Measurements from ENCODE around the gene GLT1D1. TPM values are rescaled to one million over a fixed set of nuclear protein-coding genes. Genes with fewer than 3 reads are reported as not detected.
A peak's percentile ranks its signal among the peaks of the same experiment; 100 is the strongest.

GLT1D1 gene
- total and polyA plus RNA-seq, 2 of the 8 experiments (the other 6 are each of a cell fraction or from before 2014, with no cell fraction given): 1.5 to 3.6 TPM

GRCh38 chr12:128980623-128981022, 127.3 kb downstream of the GLT1D1 start:
- Histone ChIP-seq H3K4me2 (ENCODE audit: insufficient read depth in 1 of 2, low read depth in 2 of 2, low read length in 2 of 2) (no peak overlapping the region), H4K8ac (ENCODE audit: extremely low read depth, insufficient read depth, low read length) (no peak overlapping the region; the same call in 1 of the 2 replicates), H2BK5ac (ENCODE audit: low read depth, low read length) (no peak overlapping the region), H3K56ac (replicated peaks; ENCODE audit: insufficient read length, low read depth, low read length) (no peak overlapping the region), H3K4me3 (ENCODE audit: extremely low read depth in 1 of 4, insufficient read depth in 2 of 4, low read depth in 3 of 4, low read length in 4 of 4) (no peak overlapping the region), H4K91ac (replicated peaks; ENCODE audit: insufficient read length, low read length) (no peak overlapping the region), H3K18ac (ENCODE audit: extremely low read depth, low read length) (peak overlapping the region; percentile 24; the same call in 1 of the 2 replicates), H3K9ac (replicated peaks in 1 of 4; ENCODE audit: extremely low read depth in 1 of 4, low read depth in 3 of 4, low read length in 3 of 4) (no peak overlapping the region), H3K4ac (replicated peaks; ENCODE audit: insufficient read length, low read depth, low read length) (no peak overlapping the region), H3K4me1 (replicated peaks in 1 of 4; ENCODE audit: control insufficient read depth in 3 of 4, insufficient read depth in 4 of 4, low read length in 3 of 4) (peaks cover 2 to 16% (median 7%) of the 10 kb centered on the region in 4 experiments; a peak in 5 of 7 replicates), H3K27ac (ENCODE audit: low read depth, low read length) (no peak overlapping the region), H3K23ac (ENCODE audit: insufficient read length) (no peak overlapping the region), H3K27me3 (replicated peaks in 1 of 4; ENCODE audit: control insufficient read depth in 3 of 4, extremely low read depth in 1 of 4, insufficient read depth in 3 of 4, low read length in 3 of 4) (no peaks in the 10 kb centered on the region; a peak in 1 of 7 replicates), H2BK120ac (replicated peaks; ENCODE audit: low read depth, low read length) (no peak overlapping the region), H3K36me3 (ENCODE audit: control insufficient read depth in 2 of 4, insufficient read depth in 4 of 4, low read length in 3 of 4) (no peaks in the 10 kb centered on the region), H3K14ac (ENCODE audit: insufficient read length) (no peak overlapping the region), H2BK12ac (ENCODE audit: low read depth, low read length) (no peak overlapping the region), H2BK15ac (ENCODE audit: low read length) (no peak overlapping the region), H4K5ac (ENCODE audit: insufficient read length, low read depth, low read length) (no peak overlapping the region), H3K23me2 (ENCODE audit: low read depth, low read length) (no peaks in the 10 kb centered on the region), H2BK20ac (ENCODE audit: low read length) (no peak overlapping the region), H4K20me1 (replicated peaks in 1 of 2; ENCODE audit: control insufficient read depth in 1 of 2, insufficient read depth in 2 of 2, low read length in 2 of 2) (no peaks in the 10 kb centered on the region), H3K9me3 (ENCODE audit: insufficient read depth in 2 of 2, low read depth in 1 of 2, low read length in 1 of 2) (no peaks in the 10 kb centered on the region), H2AK5ac (ENCODE audit: low read depth, low read length) (no peak overlapping the region), H2AFZ (ENCODE audit: low read length) (no peak overlapping the region), H3K79me1 (ENCODE audit: low read depth, low read length) (no peaks in the 10 kb centered on the region; the same call in 1 of the 2 replicates), H3K79me2 (ENCODE audit: control insufficient read depth in 1 of 2, insufficient read depth in 2 of 2, low read length in 2 of 2) (no peaks in the 10 kb centered on the region)
- ChIA-PET CTCF (ENCODE audit: partially characterized antibody) (interaction anchor here (3.3 kb wide), 1 partner anchor 12 kb away, joined by 18 read pairs; no protein-coding TSS in a partner anchor), POLR2A (ENCODE audit: partially characterized antibody) (interaction anchor here (1.6 kb wide), 1 partner anchor 9 kb away, joined by 5 read pairs; no protein-coding TSS in a partner anchor)
- no peak for DNase-seq (ENCODE audit: low read depth in 1 of 2, low spot score in 2 of 2)
- 87% methylated on average over 15 of the region's 15 CpGs; no CpG with 5 or more reads in 1 of the 2 experiments for WGBS, 2 experiments (ENCODE audit: extremely low coverage in 1 of 2, insufficient coverage in 1 of 2, insufficient read length in 1 of 2, insufficient replicate concordance in 2 of 2, low coverage in 1 of 2, low lambda C conversion rate in 2 of 2, missing lambda C conversion rate in 1 of 2)
- no peak for FAIRE-seq
- TF ChIP-seq GTF2F1 (IDR thresholded peaks at IDR 0.05; ENCODE audit: borderline replicate concordance, low read depth, low read length) (no peak), SIRT6 (IDR thresholded peaks at IDR 0.05; ENCODE audit: low read length) (no peak), RNF2 (IDR thresholded peaks at IDR 0.05; ENCODE audit: borderline replicate concordance, low read depth, low read length, missing control alignments, poor library complexity, severe bottlenecking) (no peak), EZH2 (IDR thresholded peaks at IDR 0.05; ENCODE audit: low read depth, low read length, severe bottlenecking) (no peak), TBP (IDR thresholded peaks at IDR 0.05; ENCODE audit: low read depth, low read length) (no peak), RFX5 (IDR thresholded peaks at IDR 0.05; ENCODE audit: borderline replicate concordance, low read depth, low read length) (no peak), CHD2 (IDR thresholded peaks at IDR 0.05; ENCODE audit: low read length) (no peak), EP300 (IDR thresholded peaks at IDR 0.05; ENCODE audit: borderline replicate concordance in 1 of 2, low read depth in 2 of 2, low read length in 2 of 2) (no peak), ZNF274 (IDR thresholded peaks at IDR 0.05; ENCODE audit: borderline replicate concordance, extremely low read depth, low read length) (no peak), E2F6 (IDR thresholded peaks at IDR 0.05) (no peak), SRF (IDR thresholded peaks at IDR 0.05; ENCODE audit: low read depth, low read length) (no peak), BRCA1 (IDR thresholded peaks at IDR 0.05; ENCODE audit: low read depth, low read length) (no peak), CBX8 (IDR thresholded peaks at IDR 0.05; ENCODE audit: borderline replicate concordance, low read depth, low read length) (no peak)

Measured in H1 (cell line).